Fibroblast of lung (primary cell): ENCODE results near the gene RUNX2. TPM values are rescaled to one million over a fixed set of nuclear protein-coding genes. Genes with fewer than 3 reads are reported as not detected.

Source experiments
- DNase-seq, 2 donors: peaks; one replicate each; pipeline versions ENCODE4 v3.0.0 to v3.0.0-alpha.2; 2010; ENCODE audit warnings: low read depth in 2 of 2
- H2AFZ ChIP-seq: 2 replicates; pipeline ENCODE4 v1.5.1; 2012; ENCODE audit warnings: low read length, control low read depth, inconsistent platforms
- H3K27ac ChIP-seq: 2 replicates; pipeline ENCODE4 v1.5.1; 2011; ENCODE audit warnings: low read length, control low read depth; ENCODE audit not compliant: insufficient read depth
- H3K27me3 ChIP-seq: 2 replicates; pipeline ENCODE4 v1.5.1; 2011; ENCODE audit warnings: mild to moderate bottlenecking, low read length; ENCODE audit not compliant: control insufficient read depth, insufficient read depth
- H3K36me3 ChIP-seq: 2 replicates; pipeline ENCODE4 v1.5.1; 2011; ENCODE audit warnings: low read length; ENCODE audit not compliant: control insufficient read depth, insufficient read depth
- H3K4me1 ChIP-seq: 2 replicates; pipeline ENCODE4 v1.5.1; 2011; ENCODE audit warnings: low read length; ENCODE audit not compliant: control insufficient read depth, insufficient read depth; ENCODE audit errors: extremely low read depth
- H3K4me2 ChIP-seq: 2 replicates; pipeline ENCODE4 v1.5.1; 2011; ENCODE audit warnings: low read length, control low read depth; ENCODE audit not compliant: insufficient read depth; ENCODE audit errors: extremely low read depth
- H3K4me3 ChIP-seq, 4 experiments: fragments of 200-600 bp in 1 of 4; sonication (generic) in 1 of 4; replicated peaks in 1 of 4; 2 replicates each; pipeline ENCODE4 v1.5.1; 2011 to 2016; ENCODE audit warnings: low read length in 4 of 4, low read depth in 3 of 4, mild to moderate bottlenecking in 3 of 4, control low read depth in 2 of 4, inconsistent platforms in 1 of 4, mixed read lengths in 1 of 4; ENCODE audit not compliant: insufficient read depth in 1 of 4; ENCODE audit errors: control extremely low read depth in 1 of 4
- H3K79me2 ChIP-seq: 2 replicates; pipeline ENCODE4 v1.5.1; 2012; ENCODE audit warnings: mild to moderate bottlenecking, low read length, inconsistent platforms; ENCODE audit not compliant: control insufficient read depth, insufficient read depth
- H3K9ac ChIP-seq: 2 replicates; pipeline ENCODE4 v1.5.1; 2011; ENCODE audit warnings: mild to moderate bottlenecking, low read length, control low read depth; ENCODE audit not compliant: insufficient read depth
- H3K9me3 ChIP-seq: 2 replicates; pipeline ENCODE4 v1.5.1; 2012; ENCODE audit warnings: low read depth, low read length; ENCODE audit not compliant: control insufficient read depth, insufficient read depth
- H4K20me1 ChIP-seq: 2 replicates; pipeline ENCODE4 v1.5.1; 2011; ENCODE audit warnings: low read length; ENCODE audit not compliant: control insufficient read depth, insufficient read depth; ENCODE audit errors: extremely low read depth
- CTCF ChIP-seq, 2 donors: IDR thresholded peaks in 1 of 2; conservative IDR thresholded peaks in 1 of 2; 1 replicate in 1 of 2; 2 replicates in 1 of 2; pipeline ENCODE4 v1.5.1; 2011 to 2012; ENCODE audit warnings: low read length in 2 of 2, control low read depth in 1 of 2, inconsistent platforms in 1 of 2, low read depth in 1 of 2, mild to moderate bottlenecking in 1 of 2
- EZH2 ChIP-seq: IDR thresholded peaks from 2 replicates; pipeline ENCODE4 v1.5.1; 2012; ENCODE audit warnings: low read length, control low read depth, mild to moderate bottlenecking; ENCODE audit errors: missing control alignments
- polyA plus RNA-seq, 2 donors: library from polyadenylated mRNA; depleted of rRNA in 1 of 2; stranded (reverse) in 1 of 2; unstranded in 1 of 2; fragments of >200 nt; gene quantifications; 2 replicates each; pipeline ENCODE4 v1.2.1, GENCODE V29; 2011 to 2012; ENCODE audit warnings: missing spikeins in 1 of 2
- total RNA-seq: library from RNA; depleted of rRNA; stranded (reverse); fragments of >200 nt; gene quantifications from 2 replicates; pipeline ENCODE4 v1.2.1, GENCODE V29; 2014

RUNX2 gene
- total and polyA plus RNA-seq, 2 donors (not counting 1 experiment from before 2014, with no cell fraction given) = 2.5 to 4.5 TPM

GRCh38 chr6:45423824-45424450, 95.8 kb downstream of the RUNX2 start:
- H3K36me3 ChIP-seq = no peaks in the 10 kb centered on the region
- peak overlapping the region; percentile 42 for H3K4me2 ChIP-seq
- H3K4me3 ChIP-seq = peak overlapping the region; percentile 84 to 90 (median 86)
- no peaks in the 10 kb centered on the region for H3K9me3 ChIP-seq
- H3K79me2 ChIP-seq = peaks cover 46% of the 10 kb centered on the region
- DNase-seq = peak in 1 of 2 donors; percentile 50
- H3K27ac ChIP-seq = peak overlapping the region; percentile 74
- H2AFZ ChIP-seq = peak overlapping the region; percentile 67
- H3K27me3 ChIP-seq = no peaks in the 10 kb centered on the region
- TF ChIP-seq EZH2 (no peak), CTCF (conservative IDR thresholded peaks at IDR 0.05 in 1 of 2, IDR thresholded peaks at IDR 0.05 in 1 of 2; ENCODE audit: low read depth in 1 of 2, low read length in 2 of 2) (peak in 1 of 2 donors; percentile 4)
- peaks cover 3% of the 10 kb centered on the region for H3K4me1 ChIP-seq
- no peaks in the 10 kb centered on the region for H4K20me1 ChIP-seq
- H3K9ac ChIP-seq = peak overlapping the region; percentile 77

GRCh38 chr6:45424451-45424861, 96.3 kb downstream of the RUNX2 start:
- no peak for DNase-seq
- no peak overlapping the region for H3K27ac ChIP-seq

GRCh38 chr6:45426251-45426650, 98.1 kb downstream of the RUNX2 start:
- H3K4me1 ChIP-seq = no peaks in the 10 kb centered on the region
- TF ChIP-seq CTCF (conservative IDR thresholded peaks at IDR 0.05 in 1 of 2, IDR thresholded peaks at IDR 0.05 in 1 of 2; ENCODE audit: low read depth in 1 of 2, low read length in 2 of 2) = no peak
- no peak for TF ChIP-seq EZH2
- no peak overlapping the region for H3K4me2 ChIP-seq
- DNase-seq = no peak
- no peaks in the 10 kb centered on the region for H3K9me3 ChIP-seq
- H3K79me2 ChIP-seq = peaks cover 58% of the 10 kb centered on the region
- no peaks in the 10 kb centered on the region for H3K36me3 ChIP-seq
- no peak overlapping the region for H3K4me3 ChIP-seq
- no peak overlapping the region for H3K9ac ChIP-seq
- no peak overlapping the region for H3K27ac ChIP-seq
- no peaks in the 10 kb centered on the region for H4K20me1 ChIP-seq
- no peak overlapping the region for H2AFZ ChIP-seq
- H3K27me3 ChIP-seq = no peaks in the 10 kb centered on the region

More at GRCh38 chr6:45424451-45424861, 96.3 kb downstream of the RUNX2 start:
- H3K4me1 ChIP-seq = peaks cover 3% of the 10 kb centered on the region
- no peak for TF ChIP-seq EZH2
- no peak for TF ChIP-seq CTCF (conservative IDR thresholded peaks at IDR 0.05 in 1 of 2, IDR thresholded peaks at IDR 0.05 in 1 of 2; ENCODE audit: low read depth in 1 of 2, low read length in 2 of 2)
- H3K4me3 ChIP-seq = peak overlapping the region; percentile 84 to 90 (median 86)
- H3K79me2 ChIP-seq = peaks cover 51% of the 10 kb centered on the region
- peak overlapping the region; percentile 67 for H3K4me2 ChIP-seq
- H2AFZ ChIP-seq = no peak overlapping the region
- H3K9me3 ChIP-seq = no peaks in the 10 kb centered on the region
- no peak overlapping the region for H3K9ac ChIP-seq
- H4K20me1 ChIP-seq = no peaks in the 10 kb centered on the region
- H3K36me3 ChIP-seq = no peaks in the 10 kb centered on the region
- H3K27me3 ChIP-seq = no peaks in the 10 kb centered on the region
